Stomach (tissue), 9 donors: ENCODE data around the gene FLNC. TPM values are rescaled to one million over a fixed set of nuclear protein-coding genes. Genes with fewer than 3 reads are reported as not detected.

ENCODE experiments used
- DNase-seq, 2 donors: peaks; one replicate each; pipeline versions ENCODE4 v3.0.0 to v3.0.0-alpha.2; 2013 to 2019
- H3K27ac ChIP-seq, 5 donors: fragments of 200-600 bp in 4 of 5; sonication (generic) in 4 of 5; one replicate each; pipeline ENCODE4 v1.5.1; 2013 to 2019; ENCODE audit warnings: mild to moderate bottlenecking in 1 of 5, moderate library complexity in 1 of 5
- H3K27me3 ChIP-seq, 3 donors: fragments of 200-600 bp; sonication (generic); one replicate each; pipeline ENCODE4 v1.5.1; 2017 to 2019; ENCODE audit warnings: mixed run types in 1 of 3
- H3K36me3 ChIP-seq, 4 donors: fragments of 200-600 bp; sonication (generic); 1 replicate in 3 of 4; 2 replicates in 1 of 4; pipeline ENCODE4 v1.5.1; 2016 to 2019
- H3K4me1 ChIP-seq, 4 donors: fragments of 200-600 bp; sonication (generic); one replicate each; pipeline ENCODE4 v1.5.1; 2016 to 2019
- H3K4me3 ChIP-seq, 4 donors: fragments of 200-600 bp; sonication (generic) in 3 of 4; one replicate each; pipeline ENCODE4 v1.5.1; 2016 to 2019; ENCODE audit warnings: mild to moderate bottlenecking in 1 of 4
- H3K9me3 ChIP-seq, 4 donors: fragments of 200-600 bp; sonication (generic); one replicate each; pipeline ENCODE4 v1.5.1; 2016 to 2019
- CTCF ChIP-seq, 7 experiments: fragments of 450-650 bp in 4 of 7; fragments of 200-600 bp in 3 of 7; sonication (generic) in 3 of 7; IDR thresholded peaks; one replicate each; pipeline ENCODE4 v1.5.1; 2016 to 2019; ENCODE audit warnings: antibody characterized with exemption in 7 of 7, control low read depth in 2 of 7, mild to moderate bottlenecking in 1 of 7
- EP300 ChIP-seq: sonication (generic); formaldehyde crosslinking; IDR thresholded peaks from one replicate; pipeline ENCODE4 v1.6.1; 2017; ENCODE audit warnings: antibody characterized with exemption
- POLR2A ChIP-seq, 4 donors: fragments of 450-650 bp; IDR thresholded peaks; one replicate each; pipeline ENCODE4 v1.6.1; 2016; ENCODE audit warnings: antibody characterized with exemption in 4 of 4, control low read depth in 2 of 4, mild to moderate bottlenecking in 1 of 4, moderate library complexity in 1 of 4
- POLR2AphosphoS5 ChIP-seq, 3 donors: sonication (generic); formaldehyde crosslinking; IDR thresholded peaks; one replicate each; pipeline ENCODE4 v1.6.1; 2016; ENCODE audit warnings: antibody characterized with exemption in 3 of 3
- WGBS, 5 donors: extraction: QIAGEN DNeasy Blood & Tissue Kit in 3 of 5; methylation state at CpG; one replicate each; pipeline versions ENCODE4 v1.1.5 to v1.1.7; 2013 to 2018; 5-methylcytosine and 5-hydroxymethylcytosine counted together
- intact Hi-C: fragments of 100-400 bp; cut with DNase I; formaldehyde crosslinking; loops from one replicate; pipeline ENCODE4 v1.15.1; 2023; ENCODE audit warnings: low total_unique reads
- polyA plus RNA-seq, 3 donors: library from polyadenylated mRNA; stranded (reverse); fragments of 200-250 nt; gene quantifications; one replicate each; pipeline ENCODE4 v1.2.3, GENCODE V29; 2013
- total RNA-seq, 5 donors: library from RNA; depleted of rRNA; stranded (reverse); fragments of >200 nt; gene quantifications; one replicate each; pipeline versions ENCODE4 v1.1.0 to v1.2.3, GENCODE V29; 2014 to 2016
- donor health status: healthy with polysubstance abuse.
- donor health status: Bipolar disorder and iron deficiency.
- donor health status: healthy.

Gene FLNC
- total and polyA plus RNA-seq, 8 donors = 1.9 to 184 (median 46.6) TPM

- intact Hi-C loops = no loop called here
- 82 to 95% (median 94%) methylated on average over 5 of the region's 5 CpGs for WGBS, 5 donors
- TF ChIP-seq POLR2AphosphoS5 (IDR thresholded peaks at IDR 0.05) (no peak), CTCF (IDR thresholded peaks at IDR 0.05) (no peak), POLR2A (IDR thresholded peaks at IDR 0.05) (no peak), EP300 (no peak)
- H3K9me3 ChIP-seq = no peaks in the 10 kb centered on the region
- H3K4me3 ChIP-seq = no peak overlapping the region
- H3K27me3 ChIP-seq = no peaks in the 10 kb centered on the region
- H3K4me1 ChIP-seq = no peaks in the 10 kb centered on the region
- peaks cover 4 to 46% (median 21%) of the 10 kb centered on the region in 4 donors for H3K36me3 ChIP-seq
- DNase-seq = no peak
- no peak overlapping the region for H3K27ac ChIP-seq
Observed at GRCh38 chr7:128805225-128805624, 25.0 kb upstream of the FLNC start.

GRCh38 chr7:128807191-128807590 is 23.0 kb upstream of the FLNC start:
- H3K4me3 ChIP-seq = no peak overlapping the region
- TF ChIP-seq POLR2AphosphoS5 (IDR thresholded peaks at IDR 0.05) (no peak), POLR2A (IDR thresholded peaks at IDR 0.05) (no peak)
- no peaks in the 10 kb centered on the region for H3K27me3 ChIP-seq
- no peak overlapping the region for H3K27ac ChIP-seq
- intact Hi-C loops = no loop called here
- H3K9me3 ChIP-seq = no peaks in the 10 kb centered on the region
- peaks cover 4 to 41% (median 21%) of the 10 kb centered on the region in 4 donors for H3K36me3 ChIP-seq
- H3K4me1 ChIP-seq = no peaks in the 10 kb centered on the region
- no peak for DNase-seq
- 77 to 90% (median 83%) methylated on average over 8 of the region's 8 CpGs for WGBS, 5 donors

GRCh38 chr7:128809363-128809762 is 20.8 kb upstream of the FLNC start:
- Histone ChIP-seq H3K4me1 (peaks cover 0 to 11% (median 9%) of the 10 kb centered on the region in 4 donors), H3K27ac (no peak overlapping the region), H3K36me3 (peaks cover 4 to 37% (median 21%) of the 10 kb centered on the region in 4 donors), H3K9me3 (no peaks in the 10 kb centered on the region), H3K27me3 (no peaks in the 10 kb centered on the region), H3K4me3 (no peak overlapping the region)
- intact Hi-C loops = no loop called here
- 85 to 97% (median 89%) methylated on average over 3 of the region's 3 CpGs for WGBS, 5 donors
- TF ChIP-seq POLR2AphosphoS5 (IDR thresholded peaks at IDR 0.05) (no peak), POLR2A (IDR thresholded peaks at IDR 0.05) (no peak), EP300 (no peak), CTCF (IDR thresholded peaks at IDR 0.05) (no peak)
- DNase-seq = no peak

GRCh38 chr7:128810473-128810872 is 19.7 kb upstream of the FLNC start:
- Histone ChIP-seq H3K27ac (no peak overlapping the region), H3K36me3 (peaks cover 4 to 26% (median 14%) of the 10 kb centered on the region in 4 donors), H3K9me3 (no peaks in the 10 kb centered on the region), H3K4me3 (no peak overlapping the region), H3K27me3 (no peaks in the 10 kb centered on the region), H3K4me1 (peaks cover 0 to 11% (median 9%) of the 10 kb centered on the region in 4 donors)
- WGBS, 5 donors = 83 to 87% (median 84%) methylated on average over 2 of the region's 2 CpGs
- TF ChIP-seq POLR2A (IDR thresholded peaks at IDR 0.05) (no peak), POLR2AphosphoS5 (IDR thresholded peaks at IDR 0.05) (no peak), EP300 (no peak), CTCF (IDR thresholded peaks at IDR 0.05) (no peak)
- DNase-seq = no peak
- intact Hi-C loops = no loop called here

GRCh38 chr7:128810997-128811396 is 19.2 kb upstream of the FLNC start:
- WGBS, 5 donors = 92 to 100% (median 96%) methylated on average over 3 of the region's 3 CpGs
- Histone ChIP-seq H3K9me3 (no peaks in the 10 kb centered on the region), H3K36me3 (peaks cover 0 to 21% (median 9%) of the 10 kb centered on the region in 4 donors), H3K4me1 (peaks cover 0 to 11% (median 9%) of the 10 kb centered on the region in 4 donors), H3K27me3 (no peaks in the 10 kb centered on the region), H3K4me3 (no peak overlapping the region), H3K27ac (no peak overlapping the region)
- intact Hi-C loops = no loop called here
- TF ChIP-seq EP300 (no peak), CTCF (IDR thresholded peaks at IDR 0.05) (no peak), POLR2AphosphoS5 (IDR thresholded peaks at IDR 0.05) (no peak), POLR2A (IDR thresholded peaks at IDR 0.05) (no peak)
- DNase-seq = no peak
